Fibroblast of lung (primary cell): ENCODE results near the gene TPGS1.

Source experiments
- EZH2 ChIP-seq: IDR thresholded peaks from 2 replicates; pipeline ENCODE4 v1.5.1; 2012; ENCODE audit warnings: low read length, control low read depth, mild to moderate bottlenecking; ENCODE audit errors: missing control alignments
- TF ChIP-seq, protein P1 (sequence below), 2 donors: IDR thresholded peaks in 1 of 2; conservative IDR thresholded peaks in 1 of 2; 1 replicate in 1 of 2; 2 replicates in 1 of 2; pipeline ENCODE4 v1.5.1; 2011 to 2012; ENCODE audit warnings: low read length in 2 of 2, control low read depth in 1 of 2, inconsistent platforms in 1 of 2, low read depth in 1 of 2, mild to moderate bottlenecking in 1 of 2

DNA sequence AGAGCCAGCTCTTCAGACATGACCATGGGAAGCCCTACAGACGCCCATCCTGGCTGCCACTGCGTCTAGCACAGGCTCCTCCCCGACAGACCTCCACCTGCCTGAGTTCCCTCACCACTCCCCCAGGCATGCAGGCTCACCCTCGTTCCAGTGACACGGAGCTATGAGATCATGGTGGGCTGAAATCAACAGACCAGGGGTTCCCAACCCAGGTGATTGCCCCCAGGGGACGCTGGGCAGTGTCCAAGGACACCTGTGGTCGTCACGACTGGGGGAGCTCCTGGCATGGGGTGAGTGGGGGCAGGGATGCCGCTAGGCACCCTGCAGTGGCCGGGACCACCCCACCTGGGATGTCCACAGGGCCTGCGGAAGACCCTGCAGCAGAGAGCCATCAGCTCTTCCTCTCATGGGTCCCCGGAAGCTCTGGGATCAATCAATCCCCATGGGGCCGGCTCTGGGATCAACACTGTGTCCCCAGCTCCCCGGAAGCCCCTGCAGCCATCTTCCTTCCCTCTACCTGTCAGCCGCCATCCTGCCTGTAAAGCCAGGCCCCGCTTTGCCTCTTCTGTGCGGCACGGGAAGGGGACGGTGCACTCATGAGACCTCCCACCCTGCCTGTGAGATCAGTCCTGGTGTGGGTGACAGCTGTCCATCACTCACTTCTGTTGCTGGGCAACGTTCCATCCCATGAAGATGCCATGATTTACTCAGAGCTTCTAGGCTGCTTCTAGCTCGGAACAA is 23.8 kb upstream of the TPGS1 start:
- TF ChIP-seq, protein P1, sequence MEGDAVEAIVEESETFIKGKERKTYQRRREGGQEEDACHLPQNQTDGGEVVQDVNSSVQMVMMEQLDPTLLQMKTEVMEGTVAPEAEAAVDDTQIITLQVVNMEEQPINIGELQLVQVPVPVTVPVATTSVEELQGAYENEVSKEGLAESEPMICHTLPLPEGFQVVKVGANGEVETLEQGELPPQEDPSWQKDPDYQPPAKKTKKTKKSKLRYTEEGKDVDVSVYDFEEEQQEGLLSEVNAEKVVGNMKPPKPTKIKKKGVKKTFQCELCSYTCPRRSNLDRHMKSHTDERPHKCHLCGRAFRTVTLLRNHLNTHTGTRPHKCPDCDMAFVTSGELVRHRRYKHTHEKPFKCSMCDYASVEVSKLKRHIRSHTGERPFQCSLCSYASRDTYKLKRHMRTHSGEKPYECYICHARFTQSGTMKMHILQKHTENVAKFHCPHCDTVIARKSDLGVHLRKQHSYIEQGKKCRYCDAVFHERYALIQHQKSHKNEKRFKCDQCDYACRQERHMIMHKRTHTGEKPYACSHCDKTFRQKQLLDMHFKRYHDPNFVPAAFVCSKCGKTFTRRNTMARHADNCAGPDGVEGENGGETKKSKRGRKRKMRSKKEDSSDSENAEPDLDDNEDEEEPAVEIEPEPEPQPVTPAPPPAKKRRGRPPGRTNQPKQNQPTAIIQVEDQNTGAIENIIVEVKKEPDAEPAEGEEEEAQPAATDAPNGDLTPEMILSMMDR (conservative IDR thresholded peaks at IDR 0.05 in 1 of 2, IDR thresholded peaks at IDR 0.05 in 1 of 2; ENCODE audit: low read depth in 1 of 2, low read length in 2 of 2) = no peak
- no peak for TF ChIP-seq EZH2
